ENCODE results near the gene UVSSA. TPM values are rescaled to one million over a fixed set of nuclear protein-coding genes. Genes with fewer than 3 reads are reported as not detected.
"Not testable (repeated sequence)": the region's sequence is repeated elsewhere in the genome, so short reads cannot be mapped to it uniquely, and the experiment has no call there.

Gene UVSSA
- polyA plus RNA-seq, 6 donors from 2014 or later, result 2.0 to 5.6 (median 3.0) TPM

DNA sequence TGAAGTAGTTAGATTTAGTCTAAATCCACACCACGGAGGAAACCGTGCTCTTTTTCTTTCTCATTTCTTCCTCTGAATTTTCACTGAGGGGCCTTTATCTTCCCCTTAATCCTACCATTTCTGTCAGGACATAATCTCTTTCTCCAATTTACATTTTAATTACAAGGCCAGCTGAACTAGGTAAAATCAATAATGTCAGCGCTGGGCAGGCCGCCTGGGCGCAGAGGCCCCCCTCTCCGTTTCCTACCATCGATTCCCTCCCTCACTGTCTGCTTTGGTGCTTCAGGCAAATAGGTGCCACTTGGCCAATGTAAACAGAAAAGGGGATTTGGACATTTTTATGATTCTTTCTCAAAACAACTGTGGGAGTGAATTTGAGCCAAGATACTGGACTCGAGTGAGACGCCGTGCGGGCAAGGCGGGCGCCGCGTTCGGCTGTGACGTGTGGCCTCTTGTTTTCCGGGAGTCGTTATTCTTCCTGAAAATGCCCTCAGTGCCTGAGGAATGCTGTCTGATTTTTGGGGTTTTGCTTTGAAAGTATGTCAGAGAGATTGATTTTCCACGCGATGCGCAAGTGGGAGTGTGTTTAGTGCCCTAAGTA lies 22.6 kb downstream of the UVSSA start:
- Mint-ChIP-seq H3K36me3 (peaks cover 19 to 31% of the 10 kb centered on the region in 2 donors), H3K27me3 (no peaks in the 10 kb centered on the region), H3K4me1 (peaks cover 0 to 8% (median 0%) of the 10 kb centered on the region in 3 donors), H3K4me3 (no peak overlapping the region), H3K9me3 (peaks cover 0 to 3% (median 0%) of the 10 kb centered on the region in 7 donors), H3K27ac (no peak overlapping the region)
- ATAC-seq (ENCODE audit: low read depth in 2 of 2), result no peak
- DNase-seq, result no peak

DNA sequence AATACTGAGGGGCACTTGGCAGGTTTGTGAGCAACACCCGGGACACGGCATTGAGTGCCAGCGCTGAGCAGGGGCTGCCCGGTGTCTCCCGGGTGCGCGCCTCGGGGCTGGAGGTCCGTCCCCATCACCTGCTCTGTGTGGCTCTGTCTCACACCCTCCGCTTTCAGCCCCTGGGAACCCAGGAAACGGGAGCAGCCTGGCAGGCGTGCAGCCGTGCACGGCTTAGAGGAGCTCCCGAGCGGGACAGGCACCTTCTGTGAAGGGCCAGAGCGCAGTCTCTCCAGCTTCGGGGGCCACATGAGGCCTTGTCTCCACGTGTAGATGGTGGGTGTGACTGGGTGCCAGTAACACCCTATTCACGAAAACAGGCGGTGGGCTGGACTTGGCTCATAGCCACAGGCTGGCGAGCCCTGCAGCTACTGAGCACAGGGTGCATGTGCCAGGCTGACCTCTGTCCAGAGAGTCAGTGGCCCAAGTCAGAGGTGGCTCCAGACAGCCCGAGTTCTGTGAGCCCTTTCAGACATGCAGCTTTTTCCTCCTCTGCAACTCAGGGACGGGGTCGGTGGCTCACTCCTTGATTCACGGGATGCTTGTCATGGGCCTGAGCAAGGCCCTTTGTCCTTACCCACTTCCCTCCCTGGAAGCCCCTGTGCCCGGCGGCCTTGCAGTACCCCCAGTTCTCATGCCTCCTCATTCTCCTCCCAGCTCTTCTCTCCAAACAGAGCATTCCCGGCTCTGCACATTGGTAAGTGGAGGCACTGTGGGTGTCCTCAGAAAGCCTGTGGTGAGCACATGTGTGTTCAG lies 23.5 kb downstream of the UVSSA start:
- no peak overlapping the region for H3K4me3 Mint-ChIP-seq
- peaks cover 0 to 3% (median 0%) of the 10 kb centered on the region in 7 donors for H3K9me3 Mint-ChIP-seq
- peak overlapping the region in 1 of 6 donors; percentile 53 for H3K27ac Mint-ChIP-seq
- H3K36me3 Mint-ChIP-seq, result peaks cover 19 to 31% of the 10 kb centered on the region in 2 donors
- ATAC-seq (ENCODE audit: low read depth in 2 of 2) (no peak), DNase-seq (no peak)
- H3K27me3 Mint-ChIP-seq, result no peaks in the 10 kb centered on the region
- H3K4me1 Mint-ChIP-seq, result peaks cover 0 to 8% (median 0%) of the 10 kb centered on the region in 3 donors

DNA sequence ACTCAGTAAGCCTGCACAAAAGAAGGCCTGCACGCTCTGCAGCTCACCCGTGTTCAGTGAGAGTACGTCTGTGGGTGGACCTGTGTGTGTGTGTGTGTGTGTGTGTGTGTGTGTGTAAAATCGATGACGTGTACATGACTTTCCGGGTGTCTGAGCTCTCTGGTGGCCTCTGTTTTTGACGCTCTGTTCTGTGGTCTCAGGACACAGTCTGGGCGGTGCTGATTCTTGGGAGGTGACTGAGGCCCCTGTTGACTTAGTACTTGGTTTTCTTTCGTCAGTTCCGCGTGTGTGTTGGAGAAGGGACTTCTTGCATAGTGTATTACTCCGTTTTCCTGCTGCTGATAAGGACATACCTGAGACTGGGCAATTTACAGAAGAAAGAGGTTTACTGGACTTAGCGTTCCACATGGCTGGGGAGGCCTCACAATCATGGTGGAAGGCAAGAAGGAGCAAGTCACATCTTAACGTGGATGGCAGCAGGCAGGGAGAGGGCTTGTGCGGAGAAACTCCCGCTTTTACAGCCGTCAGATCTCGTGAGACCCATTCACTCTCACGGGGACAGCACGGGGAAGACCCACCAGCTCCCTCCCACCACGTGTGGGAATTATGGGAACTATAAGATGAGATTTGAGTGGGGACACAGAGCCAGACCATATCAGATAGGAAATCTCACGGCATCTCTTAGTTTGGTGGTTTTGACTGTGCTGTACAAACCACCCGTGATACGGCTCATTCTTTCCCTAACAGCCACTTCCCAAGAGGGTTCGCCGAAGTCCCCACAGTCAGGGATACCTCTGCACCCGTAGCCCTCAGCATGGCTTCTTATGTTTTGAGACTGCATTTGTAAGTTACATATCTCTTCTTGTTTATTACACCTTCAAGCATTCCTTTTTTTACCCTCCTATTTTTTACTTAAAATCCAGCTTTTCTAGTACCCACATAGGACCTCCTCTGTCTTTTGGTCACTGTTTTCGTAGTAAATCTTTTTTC lies 24.5 kb downstream of the UVSSA start:
- no peak overlapping the region for H3K4me3 Mint-ChIP-seq
- peak overlapping the region in 1 of 6 donors; percentile 53 for H3K27ac Mint-ChIP-seq
- peaks cover 0 to 8% (median 0%) of the 10 kb centered on the region in 3 donors for H3K4me1 Mint-ChIP-seq
- peaks cover 19 to 31% of the 10 kb centered on the region in 2 donors for H3K36me3 Mint-ChIP-seq
- H3K9me3 Mint-ChIP-seq, result peaks cover 0 to 3% (median 0%) of the 10 kb centered on the region in 7 donors
- ATAC-seq (ENCODE audit: low read depth in 2 of 2), result no peak
- no peaks in the 10 kb centered on the region for H3K27me3 Mint-ChIP-seq
- DNase-seq, result no peak

DNA sequence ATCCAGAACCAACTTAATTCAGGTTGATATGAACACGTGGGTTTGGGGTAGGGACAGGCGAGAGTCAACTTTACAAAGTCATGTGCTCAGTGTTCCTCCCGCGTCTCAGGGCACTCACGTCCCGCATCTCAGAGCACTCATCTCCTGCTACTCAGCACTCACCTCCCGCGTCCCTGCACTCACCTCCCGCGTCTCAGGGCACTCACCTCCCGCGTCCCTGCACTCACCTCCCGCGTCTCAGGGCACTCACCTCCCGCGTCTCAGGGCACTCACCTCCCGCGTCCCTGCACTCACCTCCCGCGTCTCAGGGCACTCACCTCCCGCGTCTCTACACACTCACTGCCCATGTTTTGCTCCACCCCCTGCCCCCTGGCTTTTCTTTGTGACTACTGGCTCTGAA lies 25.6 kb downstream of the UVSSA start:
- not testable (repeated sequence) for H3K4me1 Mint-ChIP-seq; H3K9me3 Mint-ChIP-seq; H3K27me3 Mint-ChIP-seq; H3K27ac Mint-ChIP-seq; H3K4me3 Mint-ChIP-seq; ATAC-seq (ENCODE audit: low read depth in 2 of 2); DNase-seq
- peaks cover 19 to 31% of the 10 kb centered on the region in 2 donors for H3K36me3 Mint-ChIP-seq

DNA sequence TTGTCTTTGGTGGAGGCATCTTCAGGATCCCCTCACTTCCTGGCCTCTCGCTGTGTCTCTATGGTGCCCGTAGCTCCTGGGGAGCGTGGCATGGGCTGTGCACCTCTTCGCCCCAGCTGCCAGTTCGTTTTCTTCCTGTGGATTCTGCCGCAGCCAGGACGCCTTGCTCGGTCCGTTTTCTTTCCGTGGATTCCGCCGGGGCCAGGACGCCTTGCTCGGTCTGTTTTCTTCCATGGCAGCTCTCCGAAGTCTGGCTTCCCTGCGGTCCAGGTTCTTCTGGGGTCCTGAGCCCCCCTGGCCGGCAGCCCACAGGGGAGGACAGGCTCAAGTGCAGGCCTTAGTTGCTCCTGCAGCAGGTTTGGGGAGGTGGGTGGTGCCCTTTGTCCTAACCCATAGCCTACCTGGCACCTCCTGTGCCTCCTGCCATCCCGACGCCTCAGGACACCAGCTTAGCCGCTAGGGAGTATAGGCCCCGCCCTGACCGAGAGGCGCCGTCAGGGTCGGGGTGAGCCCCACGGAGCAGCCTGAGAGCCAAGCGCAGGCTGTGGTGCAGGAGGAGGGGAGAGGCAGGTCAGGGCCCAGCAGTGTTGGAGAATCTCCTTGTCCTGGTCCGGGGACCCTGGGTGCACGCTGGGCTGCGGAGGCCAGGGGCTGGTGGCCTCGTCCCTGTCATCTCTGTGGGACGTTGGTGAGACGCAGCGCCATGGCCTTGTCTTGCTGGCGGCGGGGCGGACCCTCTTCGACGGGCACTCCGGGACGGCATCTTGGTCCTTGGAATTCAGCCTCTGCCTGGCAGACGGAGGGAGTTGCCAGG lies 27.1 kb downstream of the UVSSA start:
- Mint-ChIP-seq H3K36me3 (peaks cover 19 to 31% of the 10 kb centered on the region in 2 donors), H3K4me1 (peaks cover 0 to 8% (median 0%) of the 10 kb centered on the region in 3 donors), H3K27ac (no peak overlapping the region), H3K27me3 (no peaks in the 10 kb centered on the region), H3K4me3 (no peak overlapping the region), H3K9me3 (peaks cover 0 to 3% (median 0%) of the 10 kb centered on the region in 7 donors)
- ATAC-seq (ENCODE audit: low read depth in 2 of 2) (no peak), DNase-seq (no peak)

DNA sequence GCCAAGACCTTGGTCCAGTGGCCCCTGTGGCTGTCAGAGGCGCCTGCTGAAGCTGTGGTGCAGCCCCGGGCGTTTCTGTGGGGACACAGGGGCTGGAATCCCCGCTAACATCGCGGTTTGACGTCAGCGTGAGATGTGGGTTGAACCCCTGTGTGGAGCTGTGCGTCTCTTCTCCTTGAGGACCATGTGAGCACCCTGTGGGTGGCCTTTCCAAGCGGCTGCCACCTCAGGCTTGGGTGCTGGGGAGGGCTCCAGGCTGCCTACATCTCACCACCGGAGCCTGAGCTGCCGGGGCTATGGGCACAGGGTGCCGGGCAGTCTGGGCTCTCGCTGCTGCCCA lies 27.7 kb downstream of the UVSSA start:
- Mint-ChIP-seq H3K9me3 (peaks cover 0 to 3% (median 0%) of the 10 kb centered on the region in 7 donors), H3K36me3 (peaks cover 19 to 31% of the 10 kb centered on the region in 2 donors), H3K27ac (no peak overlapping the region), H3K4me3 (no peak overlapping the region), H3K4me1 (peaks cover 0 to 8% (median 0%) of the 10 kb centered on the region in 3 donors), H3K27me3 (no peaks in the 10 kb centered on the region)
- no peak for ATAC-seq (ENCODE audit: low read depth in 2 of 2)
- no peak for DNase-seq

DNA sequence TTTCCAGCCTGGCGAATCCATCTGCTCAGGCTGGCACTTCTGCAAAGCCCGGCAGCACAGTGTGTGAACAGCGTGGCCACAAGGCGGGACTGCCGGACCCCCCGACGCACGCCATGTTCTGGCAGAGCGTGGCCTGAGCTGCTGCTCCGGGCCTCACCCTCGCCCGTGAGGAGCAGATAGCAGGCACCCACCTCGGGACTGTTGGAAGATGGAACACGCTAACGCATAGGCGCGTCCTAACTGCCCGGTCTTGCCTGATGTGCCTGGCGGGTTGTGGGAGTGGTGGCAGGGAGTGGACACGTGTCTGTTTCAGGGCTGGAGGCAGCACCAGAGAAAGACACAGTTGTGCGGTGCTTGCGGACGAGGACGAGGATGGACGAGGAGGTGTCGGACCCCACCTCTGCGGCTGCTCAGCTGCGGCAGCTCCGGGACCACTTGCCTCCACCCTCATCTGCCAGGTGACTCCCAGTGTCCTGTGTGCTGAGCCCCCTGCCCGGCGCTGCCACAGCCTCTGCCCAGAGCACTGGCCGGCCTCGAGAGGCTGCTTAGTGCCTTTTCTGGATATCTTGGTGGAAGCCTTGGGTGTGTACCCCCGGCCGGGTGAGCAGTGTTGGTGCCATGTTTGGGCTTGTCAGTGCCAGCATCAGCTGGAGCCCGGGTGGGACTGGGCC lies 28.2 kb downstream of the UVSSA start:
- peaks cover 0 to 3% (median 0%) of the 10 kb centered on the region in 7 donors for H3K9me3 Mint-ChIP-seq
- ATAC-seq (ENCODE audit: low read depth in 2 of 2) (no peak), DNase-seq (no peak)
- H3K27me3 Mint-ChIP-seq, result no peaks in the 10 kb centered on the region
- H3K4me1 Mint-ChIP-seq, result peaks cover 0 to 8% (median 0%) of the 10 kb centered on the region in 3 donors
- H3K4me3 Mint-ChIP-seq, result no peak overlapping the region
- peaks cover 19 to 31% of the 10 kb centered on the region in 2 donors for H3K36me3 Mint-ChIP-seq
- H3K27ac Mint-ChIP-seq, result no peak overlapping the region

DNA sequence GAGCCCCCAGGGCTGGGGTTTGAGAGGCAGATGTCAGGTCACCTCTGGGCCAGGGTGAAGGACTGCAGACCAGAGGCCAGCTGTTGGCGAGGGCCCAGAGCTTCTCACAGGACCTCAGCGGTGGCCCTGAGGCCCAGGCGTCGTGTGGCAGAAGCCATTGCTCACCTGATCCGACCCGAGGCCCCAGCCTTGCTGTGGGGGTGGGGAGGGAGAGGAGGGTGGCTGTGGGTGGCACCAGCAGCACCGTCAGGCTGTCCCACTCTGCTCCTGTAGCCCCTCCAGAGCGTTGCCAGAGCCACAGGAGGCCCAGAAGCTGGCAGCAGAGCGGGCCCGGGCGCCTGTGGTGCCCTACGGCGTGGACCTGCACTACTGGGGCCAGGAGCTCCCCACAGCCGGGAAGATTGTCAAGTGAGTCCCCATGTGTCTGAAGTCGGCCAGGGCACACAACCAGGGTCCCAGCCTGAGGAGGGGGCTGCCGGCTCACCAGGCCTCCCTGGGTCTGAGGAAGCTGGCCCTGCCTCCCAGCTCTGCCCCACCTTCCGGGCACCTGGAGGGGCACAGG lies 28.8 kb downstream of the UVSSA start:
- Mint-ChIP-seq H3K9me3 (peaks cover 0 to 3% (median 0%) of the 10 kb centered on the region in 7 donors), H3K27ac (no peak overlapping the region), H3K4me1 (peaks cover 0 to 7% (median 0%) of the 10 kb centered on the region in 3 donors), H3K27me3 (no peaks in the 10 kb centered on the region), H3K36me3 (peaks cover 19 to 29% of the 10 kb centered on the region in 2 donors), H3K4me3 (no peak overlapping the region)
- ATAC-seq (ENCODE audit: low read depth in 2 of 2), result no peak
- DNase-seq, result no peak

DNA sequence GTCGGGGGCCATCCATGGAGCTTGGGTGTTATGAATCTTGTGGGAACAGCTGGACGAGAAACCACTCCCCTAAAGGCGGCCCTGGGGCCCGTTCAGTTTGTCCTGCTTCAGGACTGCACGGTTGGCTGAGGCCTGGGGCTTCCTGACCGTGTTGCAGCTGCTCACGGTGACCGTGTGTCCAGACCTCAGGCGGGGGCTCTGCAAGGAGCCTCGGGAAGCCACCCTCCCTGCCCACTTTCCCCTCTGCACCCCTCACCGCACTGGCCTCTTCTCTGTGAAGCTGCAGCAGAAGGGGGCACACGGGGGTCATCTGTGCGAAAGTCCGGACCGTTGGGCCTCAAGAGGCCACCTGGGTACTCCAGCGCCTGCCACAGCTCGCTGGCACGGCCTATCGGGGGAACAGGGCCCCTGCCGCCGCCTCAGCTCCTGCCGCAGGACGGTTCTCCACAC lies 29.4 kb downstream of the UVSSA start:
- Mint-ChIP-seq H3K4me3 (no peak overlapping the region), H3K27me3 (no peaks in the 10 kb centered on the region), H3K4me1 (peaks cover 0 to 5% (median 0%) of the 10 kb centered on the region in 3 donors), H3K36me3 (peaks cover 17 to 23% of the 10 kb centered on the region in 2 donors), H3K9me3 (peaks cover 0 to 3% (median 0%) of the 10 kb centered on the region in 7 donors), H3K27ac (no peak overlapping the region)
- ATAC-seq (ENCODE audit: low read depth in 2 of 2), result no peak
- no peak for DNase-seq

DNA sequence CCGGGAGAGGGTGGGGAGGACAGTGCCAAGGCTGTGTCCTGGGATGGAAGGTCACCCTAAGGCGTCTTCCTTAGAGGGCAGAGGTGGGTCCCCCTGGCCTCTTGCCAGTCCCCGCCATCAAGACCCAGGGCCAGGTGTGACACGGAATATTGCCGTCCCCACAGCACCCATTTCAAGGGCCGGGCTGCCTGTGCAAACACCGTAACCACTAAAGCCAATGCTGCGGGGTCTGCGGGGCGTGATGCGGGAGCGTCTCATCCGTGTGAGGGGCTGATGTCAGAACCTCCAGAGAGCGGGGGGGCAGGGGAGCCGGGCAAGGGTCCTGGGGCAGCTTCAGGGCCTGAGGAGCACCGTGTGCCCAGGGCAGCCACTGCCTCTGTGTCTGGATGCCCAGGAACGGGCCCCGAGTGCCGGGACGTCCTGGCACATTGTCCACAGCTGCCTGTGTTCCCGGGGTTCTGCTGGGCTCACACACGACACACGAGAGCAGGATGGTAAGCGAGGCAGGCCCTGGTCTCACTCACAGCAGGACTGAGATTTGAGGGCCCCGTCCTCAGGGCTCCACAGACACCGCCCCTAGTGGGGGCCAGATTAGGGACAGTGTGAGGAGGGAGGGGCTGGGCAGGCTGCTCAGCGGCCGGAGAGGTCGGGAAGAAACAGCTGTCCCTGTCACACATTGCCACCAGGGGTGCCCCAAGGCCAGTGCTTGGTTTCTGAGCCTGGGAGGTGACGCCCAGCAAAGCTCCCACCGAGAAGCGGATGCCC lies 30.0 kb downstream of the UVSSA start:
- Mint-ChIP-seq H3K4me3 (no peak overlapping the region), H3K36me3 (peaks cover 11 to 21% of the 10 kb centered on the region in 2 donors), H3K27me3 (no peaks in the 10 kb centered on the region), H3K4me1 (peaks cover 0 to 5% (median 0%) of the 10 kb centered on the region in 3 donors), H3K27ac (no peak overlapping the region), H3K9me3 (peaks cover 0 to 3% (median 0%) of the 10 kb centered on the region in 7 donors)
- no peak for DNase-seq
- ATAC-seq (ENCODE audit: low read depth in 2 of 2), result no peak

DNA sequence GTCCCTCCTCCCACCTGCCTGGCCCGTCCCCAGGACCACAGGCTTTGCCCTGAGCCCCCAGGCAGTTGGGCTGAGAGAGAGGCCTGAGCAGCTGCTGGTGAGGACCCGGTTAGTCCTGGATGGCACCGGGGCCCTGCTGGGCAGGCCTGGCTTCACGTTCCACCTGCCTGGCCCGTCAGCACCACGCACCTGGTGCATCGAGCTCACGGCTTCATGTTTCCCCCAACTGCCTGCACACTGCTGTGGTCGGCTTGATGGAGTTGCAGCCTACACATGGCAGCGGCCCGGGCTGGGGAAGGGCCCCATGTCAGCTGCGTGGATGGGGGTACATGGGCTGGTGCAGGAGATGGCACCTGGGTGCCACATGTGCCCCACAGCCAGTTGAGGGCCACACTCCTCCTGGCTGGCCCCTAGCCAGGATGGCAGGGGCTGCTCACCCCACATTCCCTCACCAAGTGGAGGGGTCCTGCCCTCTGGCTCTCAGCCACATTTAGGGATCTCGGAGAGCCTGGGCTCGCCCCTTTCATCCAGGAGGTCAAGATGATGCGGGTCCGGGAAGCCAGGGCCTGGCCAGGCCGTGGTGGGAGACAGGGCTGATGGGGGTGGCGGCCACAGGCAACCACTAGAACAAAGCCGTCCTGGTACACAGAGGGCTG lies 30.7 kb downstream of the UVSSA start:
- H3K36me3 Mint-ChIP-seq, result peaks cover 6 to 14% of the 10 kb centered on the region in 2 donors
- ATAC-seq (ENCODE audit: low read depth in 2 of 2), result no peak
- no peak overlapping the region for H3K27ac Mint-ChIP-seq
- peaks cover 0 to 5% (median 0%) of the 10 kb centered on the region in 3 donors for H3K4me1 Mint-ChIP-seq
- no peaks in the 10 kb centered on the region for H3K27me3 Mint-ChIP-seq
- no peak overlapping the region for H3K4me3 Mint-ChIP-seq
- DNase-seq, result no peak
- peaks cover 0 to 3% (median 0%) of the 10 kb centered on the region in 7 donors for H3K9me3 Mint-ChIP-seq

Data from naive B cell (primary cell).